ENCODE measurements around the gene GARIN5A. TPM values are rescaled to one million over a fixed set of nuclear protein-coding genes. Genes with fewer than 3 reads are reported as not detected.

GARIN5A gene
- total RNA-seq (2014; rRNA removed; shearing (Covaris generic)) = 13.3 and 19.9 TPM in 2 replicates
- polyA plus RNA-seq (2016; fragmentation: Nextera tagmentation; extraction: Ambion mirVana) = 24.2 and 25.0 TPM in 2 replicates
- long read RNA-seq = 0 reads

DNA sequence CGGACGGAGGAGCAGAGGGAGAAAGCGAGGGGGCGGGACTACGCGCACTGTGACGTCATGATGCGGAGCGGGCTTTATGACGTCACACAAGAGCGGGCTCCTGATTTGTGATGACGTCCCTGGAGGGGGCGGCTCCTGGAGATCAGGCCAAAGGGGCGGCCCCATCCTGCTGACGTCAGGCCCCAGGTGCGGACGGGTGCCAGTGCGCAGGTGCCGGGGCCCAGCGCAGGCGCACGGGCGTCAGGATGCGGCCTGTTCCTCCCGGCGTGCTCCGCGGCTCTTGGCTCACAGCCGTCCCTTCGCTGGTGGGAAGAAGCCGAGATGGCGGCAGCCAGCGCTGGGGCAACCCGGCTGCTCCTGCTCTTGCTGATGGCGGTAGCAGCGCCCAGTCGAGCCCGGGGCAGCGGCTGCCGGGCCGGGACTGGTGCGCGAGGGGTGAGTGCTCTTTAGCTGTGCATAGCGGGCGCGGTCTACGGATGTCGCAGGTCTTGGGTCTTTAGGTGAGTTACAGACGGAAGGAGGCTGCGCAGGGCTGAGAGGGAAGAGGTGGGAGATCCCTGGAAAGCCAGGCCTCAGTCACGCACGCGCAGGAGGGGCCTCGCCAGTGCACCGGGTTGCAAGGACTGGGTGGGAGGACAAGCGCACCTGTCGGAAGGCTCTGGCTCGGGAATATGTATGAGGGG, at the start of gene GARIN5A, which contains the start of gene EMC10:
TSS of gene GARIN5A (minus strand) at position 625 of the 683 bp plus-strand sequence. CDS start at position 165, 460 bp downstream.
TSS of gene EMC10 (plus strand) at position 284 of the 683 bp plus-strand sequence. CDS start at position 322, 38 bp downstream.
- Mint-ChIP-seq H3K36me3 (ENCODE audit: low read depth) (peaks cover 38% of the 10 kb centered on the region), H3K4me1 (no peaks in the 10 kb centered on the region; the same call in 2 of the 3 replicates), H3K9me3 (peaks cover 90% of the 10 kb centered on the region), H3K27me3 (ENCODE audit: insufficient read depth, low read depth, poor library complexity) (peaks cover 12% of the 10 kb centered on the region), H3K27ac (no peak within 1 kb of the TSS), H3K4me3 (no peak within 1 kb of the TSS)
- H2AFZ ChIP-seq = peak within 1 kb of the TSS; percentile 85
- no peaks in the 10 kb centered on the region for H3K27me3 ChIP-seq (ENCODE audit: insufficient read depth)
- peak within 1 kb of the TSS; percentile 88 for H3K4me2 ChIP-seq
- H3K4me3 ChIP-seq = peak within 1 kb of the TSS; percentile 97
- H3K4me1 ChIP-seq (ENCODE audit: insufficient read depth) = peaks cover 10% of the 10 kb centered on the region; the same call in 1 of the 2 replicates
- ATAC-seq (no peak), DNase-seq (ENCODE audit: low spot score) (peak; percentile 99)
- H3K27ac ChIP-seq (ENCODE audit: low read depth) = peak within 1 kb of the TSS; percentile 96
- no peaks in the 10 kb centered on the region for H3K9me2 ChIP-seq (ENCODE audit: insufficient read depth)
- H3F3A ChIP-seq (replicated peaks; ENCODE audit: low read depth) = peaks cover 10% of the 10 kb centered on the region
- peaks cover 25% of the 10 kb centered on the region for H3K79me2 ChIP-seq (replicated peaks; ENCODE audit: insufficient read depth)
- TF ChIP-seq EZH2phosphoT487 (IDR thresholded peaks at IDR 0.05; ENCODE audit: unreplicated experiment) = no peak
- peak; percentile 95 for TF ChIP-seq POLR2AphosphoS5 (IDR thresholded peaks at IDR 0.05; ENCODE audit: low read depth)
- 0 out of 2 replicates have a peak, but pooled peaks have one; percentile 31 for TF ChIP-seq ETS1 (IDR thresholded peaks at IDR 0.05)
- peaks cover 3% of the 10 kb centered on the region; the same call in 1 of the 2 replicates for H3K36me3 ChIP-seq (ENCODE audit: insufficient read depth)
- H4K20me1 ChIP-seq (replicated peaks; ENCODE audit: insufficient read depth) = no peaks in the 10 kb centered on the region; the same call in 1 of the 2 replicates

DNA sequence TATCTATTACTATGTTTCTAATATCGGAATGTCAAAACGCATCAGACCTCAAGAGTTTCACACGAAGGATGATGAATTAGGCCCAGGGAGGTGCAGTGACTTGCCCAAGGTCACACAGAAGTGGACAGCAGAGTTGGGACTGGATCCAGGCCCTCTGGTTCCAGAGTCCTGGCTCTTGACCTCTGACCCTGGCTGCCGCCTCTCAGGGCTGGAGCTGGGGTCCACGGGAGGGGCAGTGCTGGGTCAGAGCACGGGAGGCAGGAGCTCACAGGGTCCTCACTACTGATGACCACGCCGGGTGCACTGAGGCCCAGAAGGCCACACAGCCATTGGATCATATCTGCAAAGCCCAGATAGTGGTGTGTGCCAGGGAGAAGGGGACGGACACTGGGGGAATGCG, 46.2 kb upstream of the GARIN5A start:
- TF ChIP-seq STAT1 (IDR thresholded peaks at IDR 0.05; ENCODE audit: unreplicated experiment) = no peak
- no peak for TF ChIP-seq EZH2 (IDR thresholded peaks at IDR 0.05; ENCODE audit: low read depth, unreplicated experiment)
- TF ChIP-seq CREB1 (CRISPR knock-in tag; IDR thresholded peaks at IDR 0.05; ENCODE audit: low read depth) = no peak
- no peak for TF ChIP-seq NANOG (IDR thresholded peaks at IDR 0.05; ENCODE audit: borderline replicate concordance)
- TF ChIP-seq EZH2phosphoT487 (IDR thresholded peaks at IDR 0.05; ENCODE audit: unreplicated experiment) = no peak
- H3K4me2 ChIP-seq = no peak overlapping the region
- DNase-seq (ENCODE audit: low spot score) = no peak

More for the DNA sequence above, 46.2 kb upstream of the GARIN5A start:
- peaks cover 6% of the 10 kb centered on the region for H3K27me3 Mint-ChIP-seq (ENCODE audit: insufficient read depth, low read depth, poor library complexity)
- H3K4me1 ChIP-seq (ENCODE audit: insufficient read depth) = no peaks in the 10 kb centered on the region
- H3F3A ChIP-seq (replicated peaks; ENCODE audit: low read depth) = no peaks in the 10 kb centered on the region
- no peaks in the 10 kb centered on the region for H3K27me3 ChIP-seq (ENCODE audit: insufficient read depth)
- no peaks in the 10 kb centered on the region for H4K20me1 ChIP-seq (replicated peaks; ENCODE audit: insufficient read depth)
- no peaks in the 10 kb centered on the region for H3K4me1 Mint-ChIP-seq
- H3K27ac Mint-ChIP-seq = no peak overlapping the region
- peaks cover 95% of the 10 kb centered on the region for H3K9me3 Mint-ChIP-seq
- H3K4me3 Mint-ChIP-seq = no peak overlapping the region
- H3K27ac ChIP-seq (ENCODE audit: low read depth) = no peak overlapping the region
- H3K36me3 ChIP-seq (ENCODE audit: insufficient read depth) = no peaks in the 10 kb centered on the region
- H3K4me3 ChIP-seq = no peak overlapping the region
- H2AFZ ChIP-seq = no peak overlapping the region
- H3K36me3 Mint-ChIP-seq (ENCODE audit: low read depth) = peaks cover 31% of the 10 kb centered on the region
- H3K9me2 ChIP-seq (ENCODE audit: insufficient read depth) = no peaks in the 10 kb centered on the region
- H3K79me2 ChIP-seq (replicated peaks; ENCODE audit: insufficient read depth) = no peaks in the 10 kb centered on the region
- no peak for ATAC-seq
